Peyer's patch (tissue), 4 donors: Measurements from ENCODE around the gene NOSTRIN.

Experiments used
- CTCF ChIP-seq, 6 experiments: fragments of 450-650 bp in 4 of 6; fragments of 200-600 bp in 2 of 6; sonication (generic) in 1 of 6; IDR thresholded peaks; one replicate each; pipeline ENCODE4 v1.5.1; 2017 to 2019; ENCODE audit warnings: antibody characterized with exemption in 6 of 6, mild to moderate bottlenecking in 3 of 6, moderate library complexity in 1 of 6
- POLR2A ChIP-seq, 2 donors: fragments of 450-650 bp; IDR thresholded peaks; one replicate each; pipeline ENCODE4 v1.5.1; 2017; ENCODE audit warnings: antibody characterized with exemption in 2 of 2, mild to moderate bottlenecking in 2 of 2, moderate library complexity in 2 of 2

GRCh38 chr2:168798888-168799410, 3.5 kb upstream of the NOSTRIN start:
- TF ChIP-seq POLR2A (IDR thresholded peaks at IDR 0.05) = no peak
- TF ChIP-seq CTCF (IDR thresholded peaks at IDR 0.05) = no peak
